GM10248 (cell line): ENCODE measurements around the gene IMMP1L.

Experiments
- CTCF ChIA-PET: fragments of 300-600 bp; sonication (Branson Sonifier 250); formaldehyde crosslinking; extraction: SDS; loops from one replicate; lab custom pipeline; 2021; ENCODE audit warnings: antibody characterized with exemption; lab: Yijun Ruan, JAX
- POLR2A ChIA-PET: fragments of 350-650 bp; sonication (Branson Sonifier 250); formaldehyde crosslinking; extraction: SDS; loops from one replicate; lab custom pipeline; 2020; ENCODE audit warnings: antibody characterized with exemption; lab: Yijun Ruan, JAX
- DNase-seq: peaks from one replicate; pipeline ENCODE4 v3.0.0; 2012; ENCODE audit errors: extremely low spot score
- CTCF ChIP-seq: IDR thresholded peaks from 2 replicates; pipeline ENCODE4 v1.5.1; 2012; ENCODE audit warnings: mild to moderate bottlenecking, low read depth; ENCODE audit errors: extremely low read depth, missing control alignments, control extremely low read depth

The IMMP1L gene

GRCh38 chr11:31529701-31530100 is 20.3 kb upstream of the IMMP1L start:
- ChIA-PET CTCF (interaction anchor here (0.8 kb wide), 1 partner anchor 37 kb away, joined by 3 read pairs; no protein-coding TSS in a partner anchor), POLR2A (no interaction called here)
- no peak for TF ChIP-seq CTCF
- no peak for DNase-seq

- no peak for TF ChIP-seq CTCF
- ChIA-PET POLR2A (no interaction called here), CTCF (no interaction called here)
- no peak for DNase-seq
These were observed 19.8 kb upstream of the IMMP1L start for GRCh38 chr11:31529189-31529588.

- CTCF ChIA-PET: no interaction called here
- no peak for TF ChIP-seq CTCF
- POLR2A ChIA-PET: no interaction called here
- no peak for DNase-seq
These were observed 12.2 kb upstream of the IMMP1L start for GRCh38 chr11:31521497-31522150.

GRCh38 chr11:31512117-31512516 is 2.7 kb upstream of the IMMP1L start:
- ChIA-PET CTCF (no interaction called here), POLR2A (no interaction called here)
- TF ChIP-seq CTCF: no peak
- DNase-seq: no peak

GRCh38 chr11:31509051-31509428 is 382 bp downstream of the IMMP1L start:
- no peak for TF ChIP-seq CTCF
- DNase-seq: peak; percentile 15
- ChIA-PET POLR2A (no interaction called here), CTCF (interaction anchor here (1.0 kb wide), 1 partner anchor 450 kb away, joined by 3 read pairs; no protein-coding TSS in a partner anchor)

- no peak for TF ChIP-seq CTCF
- no peak for DNase-seq
- ChIA-PET POLR2A (no interaction called here), CTCF (no interaction called here)
These were observed 8.9 kb downstream of the IMMP1L start for GRCh38 chr11:31500560-31500959.
